B cell (primary cell): ENCODE measurements around the gene PFN1.

Experiments used
- EZH2 ChIP-seq: IDR thresholded peaks from 2 replicates; pipeline ENCODE4 v1.6.1; 2012; ENCODE audit warnings: borderline replicate concordance, low read depth, mild to moderate bottlenecking, moderate library complexity, low read length; ENCODE audit not compliant: insufficient read depth, poor library complexity, severe bottlenecking
- TF ChIP-seq, protein P1 (sequence below): fragments of 200-600 bp; IDR thresholded peaks from one replicate; pipeline ENCODE4 v1.8.0; 2022; ENCODE audit warnings: antibody characterized with exemption, mild to moderate bottlenecking

DNA sequence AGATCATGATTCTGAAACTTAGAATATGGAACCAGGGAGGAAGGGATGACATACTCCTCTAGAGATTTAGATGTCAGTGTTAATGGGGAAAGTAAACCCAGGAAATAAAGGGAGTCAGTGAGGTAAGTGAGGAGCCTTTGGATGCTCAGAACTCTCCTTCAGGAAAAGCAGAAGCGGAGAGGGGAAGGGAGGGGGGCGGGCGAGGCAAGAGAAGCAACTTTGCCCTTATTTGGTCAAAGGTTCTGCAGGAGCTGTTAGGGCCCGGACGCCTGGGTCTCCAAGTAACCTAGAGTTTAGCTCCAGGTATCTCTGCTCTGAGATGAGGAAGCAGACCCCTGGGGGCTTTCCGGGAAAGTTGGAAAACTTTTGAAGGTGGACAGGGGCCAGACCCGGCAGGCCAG is 1.3 kb downstream of the PFN1 start:
- TF ChIP-seq, protein P1, sequence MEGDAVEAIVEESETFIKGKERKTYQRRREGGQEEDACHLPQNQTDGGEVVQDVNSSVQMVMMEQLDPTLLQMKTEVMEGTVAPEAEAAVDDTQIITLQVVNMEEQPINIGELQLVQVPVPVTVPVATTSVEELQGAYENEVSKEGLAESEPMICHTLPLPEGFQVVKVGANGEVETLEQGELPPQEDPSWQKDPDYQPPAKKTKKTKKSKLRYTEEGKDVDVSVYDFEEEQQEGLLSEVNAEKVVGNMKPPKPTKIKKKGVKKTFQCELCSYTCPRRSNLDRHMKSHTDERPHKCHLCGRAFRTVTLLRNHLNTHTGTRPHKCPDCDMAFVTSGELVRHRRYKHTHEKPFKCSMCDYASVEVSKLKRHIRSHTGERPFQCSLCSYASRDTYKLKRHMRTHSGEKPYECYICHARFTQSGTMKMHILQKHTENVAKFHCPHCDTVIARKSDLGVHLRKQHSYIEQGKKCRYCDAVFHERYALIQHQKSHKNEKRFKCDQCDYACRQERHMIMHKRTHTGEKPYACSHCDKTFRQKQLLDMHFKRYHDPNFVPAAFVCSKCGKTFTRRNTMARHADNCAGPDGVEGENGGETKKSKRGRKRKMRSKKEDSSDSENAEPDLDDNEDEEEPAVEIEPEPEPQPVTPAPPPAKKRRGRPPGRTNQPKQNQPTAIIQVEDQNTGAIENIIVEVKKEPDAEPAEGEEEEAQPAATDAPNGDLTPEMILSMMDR, result no peak
- TF ChIP-seq EZH2, result no peak
